GM10266 (cell line): ENCODE data around the gene EIF5B.

Source experiments
- DNase-seq: peaks from one replicate; pipeline ENCODE4 v3.0.0; 2012; ENCODE audit errors: extremely low spot score
- TF ChIP-seq, protein P1 (sequence below): IDR thresholded peaks from 2 replicates; pipeline ENCODE4 v1.5.1; 2012; ENCODE audit warnings: mild to moderate bottlenecking, low read depth; ENCODE audit not compliant: control insufficient read depth, insufficient read depth; ENCODE audit errors: missing control alignments

Gene EIF5B

DNA sequence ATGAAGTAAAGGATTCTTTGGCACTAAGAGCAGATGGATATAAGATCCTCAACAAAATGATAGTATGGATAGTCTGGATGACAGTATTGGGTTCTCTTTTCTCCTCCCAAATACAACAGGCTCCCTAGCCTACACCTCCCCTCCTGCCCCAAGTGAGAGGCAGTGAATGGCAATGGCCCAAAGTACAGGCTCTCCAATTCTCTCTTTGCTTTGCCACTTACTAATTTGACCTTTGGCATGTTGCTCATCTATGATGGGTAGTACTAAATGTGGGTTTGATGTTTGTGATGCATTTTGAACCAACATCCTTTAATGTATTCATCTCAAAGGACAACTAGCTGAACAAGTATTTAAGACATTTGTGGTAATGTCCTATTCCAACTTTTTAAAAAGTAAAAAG lies 65.9 kb downstream of the EIF5B start:
- DNase-seq, result no peak
- TF ChIP-seq, protein P1, sequence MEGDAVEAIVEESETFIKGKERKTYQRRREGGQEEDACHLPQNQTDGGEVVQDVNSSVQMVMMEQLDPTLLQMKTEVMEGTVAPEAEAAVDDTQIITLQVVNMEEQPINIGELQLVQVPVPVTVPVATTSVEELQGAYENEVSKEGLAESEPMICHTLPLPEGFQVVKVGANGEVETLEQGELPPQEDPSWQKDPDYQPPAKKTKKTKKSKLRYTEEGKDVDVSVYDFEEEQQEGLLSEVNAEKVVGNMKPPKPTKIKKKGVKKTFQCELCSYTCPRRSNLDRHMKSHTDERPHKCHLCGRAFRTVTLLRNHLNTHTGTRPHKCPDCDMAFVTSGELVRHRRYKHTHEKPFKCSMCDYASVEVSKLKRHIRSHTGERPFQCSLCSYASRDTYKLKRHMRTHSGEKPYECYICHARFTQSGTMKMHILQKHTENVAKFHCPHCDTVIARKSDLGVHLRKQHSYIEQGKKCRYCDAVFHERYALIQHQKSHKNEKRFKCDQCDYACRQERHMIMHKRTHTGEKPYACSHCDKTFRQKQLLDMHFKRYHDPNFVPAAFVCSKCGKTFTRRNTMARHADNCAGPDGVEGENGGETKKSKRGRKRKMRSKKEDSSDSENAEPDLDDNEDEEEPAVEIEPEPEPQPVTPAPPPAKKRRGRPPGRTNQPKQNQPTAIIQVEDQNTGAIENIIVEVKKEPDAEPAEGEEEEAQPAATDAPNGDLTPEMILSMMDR, result no peak

DNA sequence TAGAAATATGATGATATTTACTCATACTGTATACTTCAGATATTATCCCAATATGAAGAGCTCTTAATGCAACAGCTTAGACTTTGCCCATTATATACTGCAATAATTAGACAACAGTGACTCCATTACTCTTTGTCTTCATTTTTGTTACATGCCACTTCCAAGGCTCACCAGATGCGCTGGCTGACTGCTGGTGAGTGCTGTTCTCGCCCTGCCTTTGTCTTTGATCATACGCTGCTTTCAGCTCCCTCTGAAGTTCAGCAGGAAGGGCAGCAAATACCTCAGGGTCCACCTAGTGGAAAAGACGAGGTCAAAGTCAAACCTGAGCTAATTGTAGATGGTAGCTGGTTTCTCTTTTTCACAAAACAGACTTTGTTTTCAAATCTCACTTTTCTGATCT lies 66.3 kb downstream of the EIF5B start:
- DNase-seq, result no peak
- TF ChIP-seq, protein P1, result no peak

DNA sequence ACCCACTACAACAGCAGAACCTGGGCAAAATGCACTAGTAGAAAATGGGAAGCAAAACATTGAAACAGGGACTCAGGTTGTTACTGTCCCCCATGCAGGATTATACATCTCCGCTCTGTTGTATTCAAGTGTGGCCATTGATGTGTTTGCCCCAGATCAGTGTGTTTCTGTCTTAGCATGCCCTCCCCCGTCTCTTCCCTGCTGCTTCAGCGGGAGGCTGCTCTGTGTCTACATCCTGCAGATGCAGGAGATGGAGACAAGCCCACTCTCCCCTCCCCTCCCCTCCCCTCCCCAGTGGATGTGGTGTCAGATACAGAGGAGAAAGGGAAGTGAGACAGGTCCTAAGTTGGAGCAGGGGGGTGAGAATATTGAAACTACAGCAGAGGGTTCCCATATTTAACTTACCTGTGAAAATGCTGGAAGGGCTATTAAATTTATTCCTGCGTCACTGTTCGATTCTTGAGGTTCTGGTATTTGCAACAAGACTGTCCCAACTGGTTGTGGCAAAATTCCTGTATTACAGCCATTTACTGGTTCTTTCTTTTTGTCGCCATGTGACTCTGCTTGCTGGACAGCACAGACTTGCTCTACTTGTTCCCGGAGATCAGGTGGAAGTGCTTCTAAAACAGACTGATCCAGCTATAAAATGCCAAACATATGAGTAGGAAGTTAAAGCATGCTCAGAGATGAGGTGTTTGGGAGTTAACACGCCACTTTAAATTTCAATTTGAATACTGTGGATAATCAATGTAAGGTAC lies 67.0 kb downstream of the EIF5B start:
- DNase-seq, result no peak
- TF ChIP-seq, protein P1, result no peak

DNA sequence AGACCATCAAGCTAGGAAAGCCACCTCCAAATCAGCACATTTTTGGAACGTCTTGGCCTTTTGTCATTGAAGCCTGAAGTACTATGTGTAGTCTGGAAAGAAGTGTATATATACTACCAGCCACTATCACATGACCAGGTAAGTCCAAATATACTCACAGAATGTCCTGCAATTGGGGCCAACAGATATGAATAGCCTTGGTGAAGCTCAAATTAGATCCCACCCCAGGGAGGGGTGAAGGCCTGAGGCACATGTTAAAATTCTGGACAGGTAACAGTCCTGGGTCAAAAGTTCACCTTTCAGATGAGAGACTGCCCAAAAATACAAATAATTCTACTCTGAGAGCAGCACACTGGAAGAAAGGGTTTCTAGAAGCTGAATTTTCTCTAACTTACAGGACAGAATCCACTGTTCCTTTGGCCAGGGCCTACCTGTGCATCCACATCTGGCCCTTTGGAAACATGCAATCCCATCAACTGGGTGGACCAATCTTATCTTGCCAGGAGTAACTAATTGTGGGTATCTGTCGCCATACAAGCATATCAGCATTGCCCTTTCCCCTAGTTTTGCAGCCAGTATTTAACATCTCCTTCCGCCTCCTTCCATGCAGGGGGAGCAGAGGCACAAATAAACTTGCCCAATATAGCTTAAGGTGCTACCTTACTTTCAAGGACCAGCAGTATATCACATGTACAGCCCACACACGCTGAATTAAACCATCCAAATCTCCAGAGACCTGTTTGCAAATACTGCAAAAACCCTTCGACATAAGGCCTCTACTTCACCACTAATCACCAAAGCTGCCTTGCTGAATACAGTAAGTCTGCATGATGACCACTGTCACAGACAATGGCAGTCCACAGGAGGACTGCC lies 67.8 kb downstream of the EIF5B start:
- no peak for DNase-seq
- TF ChIP-seq, protein P1, result no peak

DNA sequence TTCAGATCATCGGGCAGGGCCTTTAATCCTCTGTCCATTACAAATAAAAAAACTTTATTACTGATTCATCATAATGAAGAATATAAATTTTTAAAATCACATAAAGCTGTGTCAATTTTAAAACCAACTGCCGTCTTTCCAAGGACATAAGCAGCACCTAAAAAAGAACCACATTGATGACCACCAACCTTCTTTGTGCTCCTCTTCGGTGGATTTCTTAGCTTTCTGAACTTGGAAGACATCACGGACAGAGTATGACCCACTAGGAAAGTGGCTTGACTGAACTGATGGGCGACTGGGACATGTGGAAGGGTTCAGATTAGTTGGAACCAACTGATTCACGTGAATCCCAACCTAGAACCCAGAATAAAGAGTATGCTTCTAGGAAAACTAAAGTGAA lies 68.9 kb downstream of the EIF5B start:
- no peak for DNase-seq
- TF ChIP-seq, protein P1, result no peak

DNA sequence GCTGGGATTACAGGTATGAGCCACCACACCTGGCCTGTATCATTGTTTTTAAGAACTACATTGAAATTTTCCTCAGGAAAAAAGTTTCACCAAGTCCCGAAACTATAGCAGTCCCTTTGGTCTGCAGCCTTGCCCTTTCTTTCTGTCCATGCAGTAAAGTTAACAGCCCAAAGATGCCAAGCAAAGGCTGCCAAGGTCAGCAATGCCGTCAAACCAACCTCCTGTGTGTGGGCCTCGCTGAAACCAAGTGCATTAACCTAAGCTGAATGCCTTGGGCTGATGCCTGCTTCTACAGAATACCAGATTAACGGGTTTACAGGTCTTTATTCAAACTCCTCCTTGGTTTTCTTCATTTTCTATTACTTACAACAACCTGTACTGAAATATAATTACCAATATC lies 73.1 kb downstream of the EIF5B start:
- no peak for DNase-seq
- TF ChIP-seq, protein P1, result no peak

DNA sequence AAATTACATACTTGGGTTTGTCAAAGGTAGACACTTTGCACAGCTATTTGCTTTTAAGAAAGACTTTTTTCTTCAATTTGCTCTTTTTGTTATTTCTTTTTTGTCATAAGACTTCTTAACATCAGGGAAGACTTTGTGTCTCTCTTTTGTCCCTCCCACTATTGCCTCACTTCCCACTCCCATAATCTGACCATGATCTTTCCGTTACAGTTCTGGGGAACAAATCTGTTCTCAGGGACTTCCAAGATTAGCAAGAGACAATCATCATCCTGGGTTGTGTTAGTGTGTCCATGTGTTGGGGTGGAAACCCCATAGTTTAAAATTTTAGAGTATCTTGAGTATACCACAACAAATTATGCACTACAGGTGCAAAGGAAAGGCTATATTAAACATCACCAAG lies 77.4 kb downstream of the EIF5B start:
- DNase-seq, result no peak
- TF ChIP-seq, protein P1, result no peak
